ENCODE results near the gene PTPN14.
"Not testable (repeated sequence)": the region's sequence is repeated elsewhere in the genome, so short reads cannot be mapped to it uniquely, and the experiment has no call there.

Gene PTPN14

DNA sequence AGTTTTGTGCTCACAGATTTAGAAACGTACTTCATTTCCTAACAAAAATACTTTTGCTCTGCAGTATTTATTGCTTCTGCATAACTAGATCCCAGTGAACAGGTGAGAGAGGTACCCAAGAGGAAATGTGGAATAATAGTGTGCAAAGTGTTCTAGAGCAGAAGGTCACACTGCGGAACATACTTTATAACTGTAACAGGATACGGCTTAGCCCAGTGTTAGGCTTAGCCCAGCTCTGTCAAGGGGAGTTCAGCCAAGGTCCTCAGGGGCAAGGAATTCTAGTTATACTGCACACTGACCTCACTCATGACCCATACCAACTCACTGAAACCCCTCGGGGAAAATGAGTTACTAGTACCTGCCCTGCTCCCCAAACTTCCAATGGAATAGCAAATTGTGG lies 55.3 kb downstream of the PTPN14 start:
- H3K9ac ChIP-seq (ENCODE audit: low read depth, low read length, poor library complexity, severe bottlenecking): no peak overlapping the region
- H4K20me1 ChIP-seq (ENCODE audit: insufficient read depth, low read length, poor library complexity, severe bottlenecking): no peaks in the 10 kb centered on the region
- peaks cover 13% of the 10 kb centered on the region for H3K4me1 ChIP-seq (ENCODE audit: insufficient read depth, low read length, poor library complexity, severe bottlenecking)
- TF ChIP-seq CTCF (conservative IDR thresholded peaks at IDR 0.05; ENCODE audit: low read length) (no peak), EZH2phosphoT487 (IDR thresholded peaks at IDR 0.05; ENCODE audit: borderline replicate concordance) (no peak)
- H3K4me2 ChIP-seq (ENCODE audit: low read depth, low read length, poor library complexity, severe bottlenecking): no peak overlapping the region
- H3K36me3 ChIP-seq (ENCODE audit: insufficient read depth, low read length): no peaks in the 10 kb centered on the region
- peaks cover 13% of the 10 kb centered on the region for H3K79me2 ChIP-seq (ENCODE audit: insufficient read depth, low read length)
- H3K27me3 ChIP-seq (ENCODE audit: insufficient read depth, low read length, poor library complexity, severe bottlenecking): no peaks in the 10 kb centered on the region
- no peak overlapping the region for H3K4me3 ChIP-seq (ENCODE audit: low read length, poor library complexity, severe bottlenecking)
- no peaks in the 10 kb centered on the region for H3K9me2 ChIP-seq (replicated peaks; ENCODE audit: low read depth, low read length)
- H2AFZ ChIP-seq (ENCODE audit: low read length): no peak overlapping the region
- no peaks in the 10 kb centered on the region for H3F3A ChIP-seq (ENCODE audit: low read depth)
- H3K9me3 ChIP-seq (ENCODE audit: insufficient read depth, low read depth, low read length): no peaks in the 10 kb centered on the region

- Histone ChIP-seq H3F3A (ENCODE audit: low read depth) (no peaks in the 10 kb centered on the region), H3K9me3 (ENCODE audit: insufficient read depth, low read depth, low read length) (no peaks in the 10 kb centered on the region), H2AFZ (ENCODE audit: low read length) (no peak overlapping the region), H3K4me2 (ENCODE audit: low read depth, low read length, poor library complexity, severe bottlenecking) (no peak overlapping the region), H3K79me2 (ENCODE audit: insufficient read depth, low read length) (peaks cover 10% of the 10 kb centered on the region), H4K20me1 (ENCODE audit: insufficient read depth, low read length, poor library complexity, severe bottlenecking) (no peaks in the 10 kb centered on the region), H3K9ac (ENCODE audit: low read depth, low read length, poor library complexity, severe bottlenecking) (no peak overlapping the region), H3K4me1 (ENCODE audit: insufficient read depth, low read length, poor library complexity, severe bottlenecking) (peaks cover 7% of the 10 kb centered on the region), H3K9me2 (replicated peaks; ENCODE audit: low read depth, low read length) (no peaks in the 10 kb centered on the region), H3K36me3 (ENCODE audit: insufficient read depth, low read length) (no peaks in the 10 kb centered on the region), H3K4me3 (ENCODE audit: low read length, poor library complexity, severe bottlenecking) (no peak overlapping the region), H3K27me3 (ENCODE audit: insufficient read depth, low read length, poor library complexity, severe bottlenecking) (no peaks in the 10 kb centered on the region)
- no peak for TF ChIP-seq EZH2phosphoT487 (IDR thresholded peaks at IDR 0.05; ENCODE audit: borderline replicate concordance)
- no peak for TF ChIP-seq CTCF (conservative IDR thresholded peaks at IDR 0.05; ENCODE audit: low read length)
Measured at GRCh38 chr1:214494706-214495105, 56.7 kb downstream of the PTPN14 start.

DNA sequence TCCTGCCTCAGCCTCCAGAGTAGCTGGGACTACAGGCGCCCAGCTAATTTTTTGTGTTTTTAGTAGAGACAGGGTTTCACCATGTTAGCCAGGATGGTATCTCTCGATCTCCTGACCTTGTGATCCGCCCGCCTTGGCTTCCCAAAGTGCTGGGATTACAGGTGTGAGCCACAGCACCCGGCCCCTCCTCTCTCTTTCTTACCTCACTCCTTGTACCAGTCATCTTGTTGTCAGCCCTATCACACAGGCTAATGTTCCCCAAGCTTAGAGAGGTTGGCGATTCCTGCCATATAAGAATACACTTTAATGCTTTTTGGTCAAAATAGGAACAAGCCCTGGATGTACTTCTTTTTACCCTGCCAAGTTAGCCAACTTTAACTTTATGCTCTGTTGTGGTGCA lies 57.2 kb downstream of the PTPN14 start:
- not testable (repeated sequence) for H3F3A ChIP-seq (ENCODE audit: low read depth); H3K4me1 ChIP-seq (ENCODE audit: insufficient read depth, low read length, poor library complexity, severe bottlenecking); H3K27me3 ChIP-seq (ENCODE audit: insufficient read depth, low read length, poor library complexity, severe bottlenecking); H3K36me3 ChIP-seq (ENCODE audit: insufficient read depth, low read length); H4K20me1 ChIP-seq (ENCODE audit: insufficient read depth, low read length, poor library complexity, severe bottlenecking); H3K9me2 ChIP-seq (replicated peaks; ENCODE audit: low read depth, low read length); H2AFZ ChIP-seq (ENCODE audit: low read length); H3K9ac ChIP-seq (ENCODE audit: low read depth, low read length, poor library complexity, severe bottlenecking); H3K4me3 ChIP-seq (ENCODE audit: low read length, poor library complexity, severe bottlenecking); H3K9me3 ChIP-seq (ENCODE audit: insufficient read depth, low read depth, low read length); H3K4me2 ChIP-seq (ENCODE audit: low read depth, low read length, poor library complexity, severe bottlenecking)
- H3K79me2 ChIP-seq (ENCODE audit: insufficient read depth, low read length): peaks cover 10% of the 10 kb centered on the region

GRCh38 chr1:214493126-214493796 lies 58.1 kb downstream of the PTPN14 start:
- H2AFZ ChIP-seq (ENCODE audit: low read length): no peak overlapping the region
- no peak overlapping the region for H3K9ac ChIP-seq (ENCODE audit: low read depth, low read length, poor library complexity, severe bottlenecking)
- H4K20me1 ChIP-seq (ENCODE audit: insufficient read depth, low read length, poor library complexity, severe bottlenecking): no peaks in the 10 kb centered on the region
- H3K4me3 ChIP-seq (ENCODE audit: low read length, poor library complexity, severe bottlenecking): no peak overlapping the region
- no peaks in the 10 kb centered on the region for H3K36me3 ChIP-seq (ENCODE audit: insufficient read depth, low read length)
- H3K9me3 ChIP-seq (ENCODE audit: insufficient read depth, low read depth, low read length): no peaks in the 10 kb centered on the region
- H3K4me2 ChIP-seq (ENCODE audit: low read depth, low read length, poor library complexity, severe bottlenecking): no peak overlapping the region
- no peaks in the 10 kb centered on the region for H3K9me2 ChIP-seq (replicated peaks; ENCODE audit: low read depth, low read length)
- no peaks in the 10 kb centered on the region for H3F3A ChIP-seq (ENCODE audit: low read depth)
- no peaks in the 10 kb centered on the region for H3K4me1 ChIP-seq (ENCODE audit: insufficient read depth, low read length, poor library complexity, severe bottlenecking)
- 0 out of 2 replicates have a peak, but pooled peaks cover 3% of the 10 kb centered on the region for H3K79me2 ChIP-seq (ENCODE audit: insufficient read depth, low read length)
- no peaks in the 10 kb centered on the region for H3K27me3 ChIP-seq (ENCODE audit: insufficient read depth, low read length, poor library complexity, severe bottlenecking)
- TF ChIP-seq EZH2phosphoT487 (IDR thresholded peaks at IDR 0.05; ENCODE audit: borderline replicate concordance) (no peak), CTCF (conservative IDR thresholded peaks at IDR 0.05; ENCODE audit: low read length) (no peak)
